ENCODE results near the gene GNB1L.
"Not testable (repeated sequence)": the region's sequence is repeated elsewhere in the genome, so short reads cannot be mapped to it uniquely, and the experiment has no call there.

Gene GNB1L

DNA sequence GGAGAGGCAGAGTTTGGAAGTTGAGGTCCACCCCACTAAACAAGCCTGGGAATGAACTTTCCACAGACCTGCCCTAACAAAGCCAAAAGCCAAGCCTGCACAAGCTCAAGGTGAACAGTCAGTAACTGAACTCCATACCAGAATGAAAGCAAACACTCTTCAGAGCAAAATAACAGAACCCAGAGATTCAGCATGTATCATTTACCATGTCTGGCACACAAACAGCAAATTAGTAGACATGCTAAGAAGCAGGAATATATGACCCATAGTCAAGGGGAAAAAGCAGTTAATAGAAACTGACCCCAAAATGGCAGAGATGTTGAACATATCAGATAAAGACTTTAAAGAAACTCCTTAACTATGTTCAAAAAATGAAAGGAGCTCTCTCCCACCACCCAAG, 62.8 kb downstream of the GNB1L start:
- FAIRE-seq, result no peak

GRCh38 chr22:19791243-19791642, 63.4 kb downstream of the GNB1L start:
- no peak for FAIRE-seq

- no peak for FAIRE-seq
These were observed 64.8 kb downstream of the GNB1L start for GRCh38 chr22:19789828-19790227.

- no peak for FAIRE-seq
These were observed 65.3 kb downstream of the GNB1L start for GRCh38 chr22:19789406-19789805.

DNA sequence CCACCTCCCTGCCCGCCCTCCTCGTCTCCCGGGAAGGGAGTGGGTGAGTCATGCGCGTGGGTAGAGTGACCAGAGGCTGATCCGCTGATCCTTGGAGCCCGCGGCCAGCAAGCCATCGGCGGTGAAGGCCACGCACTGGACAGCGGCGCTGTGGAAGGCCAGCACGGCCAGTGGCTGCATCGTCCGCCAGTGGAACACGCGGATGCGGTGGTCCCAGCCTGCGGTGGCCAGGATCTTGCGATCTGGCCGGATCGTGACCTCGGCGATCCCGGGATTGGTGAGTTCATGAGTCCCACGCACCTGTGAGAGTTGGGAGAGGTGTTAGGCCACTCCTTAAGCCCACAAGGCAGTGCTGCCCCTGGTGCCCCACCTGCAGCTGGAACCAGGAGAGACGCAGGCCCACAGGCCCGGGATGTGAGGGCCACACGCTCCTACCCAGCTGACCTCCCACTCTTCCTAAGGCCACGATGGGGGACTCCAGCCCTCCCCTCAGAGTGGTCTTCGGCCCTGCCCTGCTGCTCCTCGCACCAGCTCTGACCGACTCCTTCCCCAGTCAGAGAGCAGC, 65.9 kb downstream of the GNB1L start:
- FAIRE-seq, result no peak

DNA sequence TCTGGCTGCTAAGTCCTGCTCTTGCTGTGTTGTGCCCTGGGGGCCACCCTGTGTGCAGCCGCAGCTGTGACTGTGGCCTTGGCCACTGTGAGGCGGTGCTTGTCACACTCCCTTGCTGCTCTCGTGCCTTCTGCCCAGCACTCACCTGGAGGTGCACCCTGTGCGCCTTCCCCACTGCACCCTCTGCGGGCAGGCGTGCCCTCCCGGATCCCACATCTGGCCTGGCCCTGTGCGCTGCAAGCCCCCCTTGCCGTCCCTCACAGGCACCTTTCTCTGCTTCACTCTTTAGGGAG, 66.9 kb downstream of the GNB1L start:
- FAIRE-seq, result no peak

- no peak for FAIRE-seq
These were observed 67.5 kb downstream of the GNB1L start for GRCh38 chr22:19786959-19787848.

GRCh38 chr22:19786264-19786585, 68.4 kb downstream of the GNB1L start:
- FAIRE-seq, result no peak

- no peak for FAIRE-seq
These were observed 69.0 kb downstream of the GNB1L start for GRCh38 chr22:19785461-19786263.

- FAIRE-seq, result no peak
These were observed 70.1 kb downstream of the GNB1L start for GRCh38 chr22:19784384-19785175.

DNA sequence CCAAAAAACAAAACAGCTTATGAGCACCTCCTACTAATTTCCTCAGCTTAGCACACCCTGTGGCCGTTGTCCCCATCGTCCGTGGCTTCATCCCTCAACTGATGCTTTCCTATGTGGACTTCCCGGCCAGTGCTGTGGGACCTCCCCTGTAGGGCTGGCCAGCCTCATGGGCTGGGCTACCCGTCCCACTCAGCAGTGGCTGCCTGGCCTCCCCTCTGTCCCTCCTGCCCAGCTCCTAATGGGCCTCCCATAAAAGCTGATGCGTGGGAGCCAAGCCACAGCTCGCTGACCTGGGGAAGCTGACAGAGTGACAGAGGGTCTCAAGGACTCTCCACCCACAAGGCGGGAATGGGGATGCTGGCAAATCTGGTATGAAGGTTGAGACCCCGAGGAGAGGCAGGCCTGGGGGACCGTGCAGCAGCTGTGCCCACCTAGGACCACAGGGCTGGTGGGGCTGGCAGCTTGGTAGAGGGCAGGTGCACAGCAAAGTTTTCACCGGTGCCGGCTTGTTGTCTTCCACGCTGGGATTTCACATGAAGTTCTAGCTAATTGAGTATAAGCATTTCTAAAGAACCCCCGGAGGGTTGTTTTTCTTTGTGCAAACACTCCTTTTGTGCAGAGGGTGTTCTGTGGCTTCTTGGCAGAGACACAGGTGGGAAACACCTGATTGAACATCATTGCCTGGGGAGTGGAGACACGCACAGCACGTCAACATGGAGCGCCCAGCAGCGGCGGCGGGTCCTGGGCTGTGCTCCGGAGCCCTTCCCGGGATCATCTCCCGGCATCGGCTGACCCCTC, 70.9 kb downstream of the GNB1L start:
- no peak for FAIRE-seq

DNA sequence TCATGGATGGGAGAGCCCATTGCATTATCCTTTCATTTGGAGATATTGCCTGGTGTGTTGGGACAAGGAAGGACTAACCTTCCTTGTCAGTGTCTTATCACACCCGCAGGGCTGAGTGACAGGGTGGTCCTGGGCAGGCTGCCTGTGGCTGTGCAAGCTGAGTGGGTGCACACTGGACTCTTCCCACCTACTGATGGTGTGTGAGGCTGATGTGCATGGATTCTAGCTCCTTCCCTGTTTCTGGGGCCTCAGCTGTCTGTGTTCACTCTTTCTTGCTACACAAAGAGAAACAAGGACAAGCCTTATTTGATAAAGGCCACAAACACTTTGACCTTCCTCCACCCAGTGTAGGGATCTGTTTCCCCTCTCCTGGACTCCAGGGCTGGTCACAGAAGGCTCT, 72.1 kb downstream of the GNB1L start:
- no peak for FAIRE-seq

DNA sequence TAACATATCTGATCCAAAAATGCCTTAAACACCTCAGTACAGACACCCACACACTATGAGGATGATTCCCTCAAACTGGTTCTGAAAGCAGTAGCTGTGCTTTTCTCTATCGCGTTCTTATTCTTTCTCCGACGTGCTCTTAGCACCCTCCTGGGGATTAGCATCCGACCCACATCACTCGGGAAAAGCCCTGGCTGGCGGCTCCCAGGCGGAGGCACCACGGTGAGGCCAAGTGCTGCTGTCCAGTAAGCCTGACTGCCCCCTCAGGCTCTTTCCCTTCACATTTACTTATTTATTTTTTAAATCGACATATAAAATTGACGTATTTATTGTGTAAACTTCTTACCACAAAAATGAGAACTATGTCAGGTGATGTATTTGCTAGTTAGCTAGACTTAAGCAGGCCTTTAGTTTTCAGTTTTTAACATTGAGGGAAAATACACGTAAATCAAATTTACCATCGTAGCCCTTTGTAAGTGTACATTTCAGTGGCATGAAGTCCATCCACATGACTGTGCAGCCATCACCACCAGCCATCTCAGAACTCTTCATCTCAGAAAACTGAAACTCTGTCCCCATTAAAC, 74.9 kb downstream of the GNB1L start:
- FAIRE-seq, result peak; percentile 11

GRCh38 chr22:19779011-19779421, 75.7 kb downstream of the GNB1L start:
- no peak for FAIRE-seq

GRCh38 chr22:19777192-19777591, 77.5 kb downstream of the GNB1L start:
- not testable (repeated sequence) for FAIRE-seq

DNA sequence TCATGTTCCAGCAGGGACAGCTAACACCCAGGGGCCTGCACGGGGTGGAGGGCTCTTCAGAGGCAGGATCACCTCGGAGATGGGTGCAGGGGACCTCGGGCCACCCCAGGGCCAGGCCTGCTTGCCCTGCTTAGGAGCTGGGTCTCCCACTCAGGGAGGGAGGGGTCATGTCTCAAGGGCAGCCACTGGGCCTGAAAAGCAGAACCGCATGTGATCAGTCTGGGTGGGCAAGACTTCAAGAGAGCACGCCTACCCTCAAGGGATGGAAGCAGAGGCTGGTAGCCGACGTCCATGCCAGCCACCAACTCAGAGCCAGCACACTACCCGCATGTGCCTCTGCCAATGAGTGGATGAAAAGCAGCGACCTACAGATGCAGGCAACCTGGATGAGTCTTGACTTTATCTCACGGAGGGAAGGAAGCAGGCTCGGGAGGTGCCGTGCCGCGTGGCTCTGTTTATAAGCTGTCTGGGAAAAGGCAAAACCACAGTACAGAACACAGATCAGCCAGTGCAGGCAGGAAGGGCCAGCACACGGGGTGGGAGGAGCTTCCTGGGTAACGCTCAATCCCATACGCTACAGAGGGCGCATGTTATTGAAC, 78.1 kb downstream of the GNB1L start:
- FAIRE-seq, result no peak

DNA sequence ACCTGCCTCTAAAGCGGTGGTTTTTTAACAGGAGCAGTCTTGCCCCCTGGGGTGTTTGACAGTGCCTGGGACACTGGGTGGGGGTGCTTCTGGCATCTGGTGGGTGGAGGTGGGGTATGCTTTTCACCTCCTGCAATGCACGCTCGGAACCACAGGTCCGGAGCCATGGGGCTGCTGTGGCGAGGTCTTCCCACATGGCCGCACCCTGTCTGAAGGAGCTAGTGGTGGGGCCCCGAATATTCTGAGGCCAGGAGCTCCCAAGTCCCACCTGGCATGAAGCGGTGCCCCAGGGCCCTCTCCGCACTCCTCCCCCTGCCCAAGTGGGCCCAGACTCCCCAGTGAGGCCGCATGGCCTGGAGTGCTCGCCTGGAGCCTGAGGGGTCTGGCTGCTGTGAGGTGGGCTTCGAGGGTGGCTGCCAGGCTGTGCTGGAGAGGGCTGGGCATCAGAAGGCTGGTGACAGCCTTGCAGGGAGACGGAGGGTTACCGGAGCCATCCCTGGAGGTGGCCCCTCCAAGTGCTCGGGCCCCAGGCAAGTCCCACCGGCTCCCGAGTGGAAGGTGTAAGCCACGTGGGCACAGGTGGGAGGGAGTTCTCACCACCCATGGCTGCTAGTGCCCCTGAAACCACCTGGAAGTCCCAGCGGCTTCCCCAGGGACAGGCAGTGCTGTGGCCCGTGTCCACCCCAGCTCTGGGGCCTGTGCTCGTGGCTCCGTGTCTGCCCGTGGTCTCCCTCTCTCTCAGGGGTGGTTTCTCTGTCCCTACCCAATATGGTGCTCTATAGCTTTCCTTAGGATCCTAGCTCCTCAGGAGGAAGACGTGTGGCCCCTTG, 79.0 kb downstream of the GNB1L start:
- FAIRE-seq, result no peak

GRCh38 chr22:19774628-19775027, 80.0 kb downstream of the GNB1L start:
- FAIRE-seq, result no peak

GRCh38 chr22:19773470-19774040, 81.1 kb downstream of the GNB1L start:
- FAIRE-seq, result no peak

Data from G401.6 (cell line).